Activated CD8-positive, alpha-beta T cell treated with anti-CD3 and anti-CD28 coated beads, Interleukin-2, amount 10 ng/mL, durations not matched to agents 7 days and 5 days (primary cell): ENCODE data around the gene TEDDM1. TPM values are rescaled to one million over a fixed set of nuclear protein-coding genes. Genes with fewer than 3 reads are reported as not detected.

Experiments
- ATAC-seq: fragments of 150-1000 bp; cut with Tn5 transposase; one replicate; pipeline ENCODE4 v1.10.0; 2021; ENCODE audit warnings: moderate library complexity
- CTCF ChIA-PET: fragments of 350-600 bp; sonication (Branson Sonifier 250); formaldehyde crosslinking; loops from one replicate; lab custom pipeline; 2021; ENCODE audit warnings: antibody characterized with exemption; lab: Charles Lee
- POLR2A ChIA-PET: fragments of 350-600 bp; sonication (Branson Sonifier 250); formaldehyde crosslinking; loops from one replicate; lab custom pipeline; 2021; ENCODE audit warnings: antibody characterized with exemption; lab: Charles Lee
- DNase-seq: peaks from one replicate; pipeline ENCODE4 v3.0.0-alpha.2; 2020
- H3K27ac Mint-ChIP-seq: one replicate; pipeline ENCODE4 v1.8.0; 2021; ENCODE audit warnings: mild to moderate bottlenecking, mixed read lengths
- H3K27me3 Mint-ChIP-seq: one replicate; pipeline ENCODE4 v1.8.0; 2021; ENCODE audit warnings: low read depth, mixed read lengths
- H3K36me3 Mint-ChIP-seq: one replicate; pipeline ENCODE4 v1.8.0; 2021; ENCODE audit warnings: low read depth, mixed read lengths
- H3K4me1 Mint-ChIP-seq: one replicate; pipeline ENCODE4 v1.8.0; 2021; ENCODE audit warnings: low read depth, mixed read lengths
- H3K4me3 Mint-ChIP-seq: one replicate; pipeline ENCODE4 v1.8.0; 2021; ENCODE audit warnings: mild to moderate bottlenecking, mixed read lengths
- H3K9me3 Mint-ChIP-seq: one replicate; pipeline ENCODE4 v1.8.0; 2022; ENCODE audit warnings: mixed read lengths; ENCODE audit not compliant: insufficient read depth
- total RNA-seq, 2 experiments: library from RNA; stranded (reverse); gene quantifications; one replicate each; pipeline ENCODE4 v1.2.3, GENCODE V29; 2021

TEDDM1 gene
- total RNA-seq, 2 experiments from 2014 or later = not detected

GRCh38 chr1:182430263-182431068 is 30.0 kb upstream of the TEDDM1 start:
- Mint-ChIP-seq H3K27ac (no peak overlapping the region), H3K4me1 (peaks cover 27% of the 10 kb centered on the region), H3K27me3 (peaks cover 2% of the 10 kb centered on the region), H3K4me3 (no peak overlapping the region), H3K9me3 (no peaks in the 10 kb centered on the region), H3K36me3 (no peaks in the 10 kb centered on the region)
- DNase-seq (peak; percentile 78), ATAC-seq (peak; percentile 95)
- ChIA-PET CTCF (interaction anchor here (1.0 to 1.3 kb wide), 4 partner anchors 34 to 358 kb away, joined by 3 to 4 read pairs (median 4); no protein-coding TSS in a partner anchor), POLR2A (no interaction called here)

- POLR2A ChIA-PET = no interaction called here
- H3K36me3 Mint-ChIP-seq = no peaks in the 10 kb centered on the region
- peaks cover 3% of the 10 kb centered on the region for H3K27me3 Mint-ChIP-seq
- no peak overlapping the region for H3K27ac Mint-ChIP-seq
- H3K4me1 Mint-ChIP-seq = peaks cover 27% of the 10 kb centered on the region
- H3K9me3 Mint-ChIP-seq = no peaks in the 10 kb centered on the region
- H3K4me3 Mint-ChIP-seq = no peak overlapping the region
- no peak for DNase-seq
- ATAC-seq = no peak
- CTCF ChIA-PET = interaction anchor here (0.7 to 1.4 kb wide), 3 partner anchors 32 to 359 kb away, joined by 3 to 6 read pairs (median 3); no protein-coding TSS in a partner anchor
Observed at GRCh38 chr1:182428043-182428442, 27.6 kb upstream of the TEDDM1 start.

- peaks cover 27% of the 10 kb centered on the region for H3K4me1 Mint-ChIP-seq
- CTCF ChIA-PET = no interaction called here
- no peaks in the 10 kb centered on the region for H3K9me3 Mint-ChIP-seq
- H3K4me3 Mint-ChIP-seq = no peak overlapping the region
- no peak overlapping the region for H3K27ac Mint-ChIP-seq
- H3K36me3 Mint-ChIP-seq = no peaks in the 10 kb centered on the region
- ATAC-seq (no peak), DNase-seq (no peak)
- POLR2A ChIA-PET = interaction anchor here (0.7 kb wide), 1 partner anchor 375 kb away, joined by 8 read pairs; no protein-coding TSS in a partner anchor
- H3K27me3 Mint-ChIP-seq = peaks cover 11% of the 10 kb centered on the region
Observed at GRCh38 chr1:182426442-182427430, 26.3 kb upstream of the TEDDM1 start.

DNA sequence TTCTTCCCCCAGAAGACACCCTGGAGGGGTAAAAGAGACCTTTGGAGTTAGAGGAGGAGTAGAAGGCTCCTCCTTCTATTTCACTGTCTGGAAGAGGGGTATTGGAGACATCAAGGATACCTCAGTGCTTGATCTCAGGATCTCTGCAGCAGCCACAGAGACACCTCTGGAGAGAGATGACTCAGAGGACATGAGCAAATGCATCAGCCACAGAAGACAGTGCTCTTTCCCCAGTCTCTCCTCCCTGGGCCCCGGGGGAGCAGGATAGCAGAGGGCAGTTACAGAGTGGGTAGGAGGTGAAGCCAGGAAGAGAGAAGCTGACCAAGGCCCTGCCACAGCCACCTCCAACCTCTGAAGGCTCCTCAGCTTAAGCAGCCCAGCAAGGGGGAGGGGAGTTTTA is 15.3 kb upstream of the TEDDM1 start:
- CTCF ChIA-PET = no interaction called here

GRCh38 chr1:182413969-182414368 is 13.5 kb upstream of the TEDDM1 start:
- ChIA-PET POLR2A (no interaction called here), CTCF (interaction anchor here (0.6 kb wide), 1 partner anchor 174 kb away, joined by 3 read pairs; no protein-coding TSS in a partner anchor)
- DNase-seq (no peak), ATAC-seq (no peak)
- H3K4me3 Mint-ChIP-seq = no peak overlapping the region
- peaks cover 40% of the 10 kb centered on the region for H3K27me3 Mint-ChIP-seq
- H3K9me3 Mint-ChIP-seq = no peaks in the 10 kb centered on the region
- no peaks in the 10 kb centered on the region for H3K36me3 Mint-ChIP-seq
- H3K4me1 Mint-ChIP-seq = peaks cover 5% of the 10 kb centered on the region
- H3K27ac Mint-ChIP-seq = no peak overlapping the region

More for the DNA sequence above, 15.3 kb upstream of the TEDDM1 start:
- H3K4me3 Mint-ChIP-seq = no peak overlapping the region
- no peak for DNase-seq
- peaks cover 42% of the 10 kb centered on the region for H3K27me3 Mint-ChIP-seq
- no peak overlapping the region for H3K27ac Mint-ChIP-seq
- no peaks in the 10 kb centered on the region for H3K9me3 Mint-ChIP-seq
- POLR2A ChIA-PET = no interaction called here
- ATAC-seq = no peak
- peaks cover 3% of the 10 kb centered on the region for H3K4me1 Mint-ChIP-seq
- no peaks in the 10 kb centered on the region for H3K36me3 Mint-ChIP-seq

DNA sequence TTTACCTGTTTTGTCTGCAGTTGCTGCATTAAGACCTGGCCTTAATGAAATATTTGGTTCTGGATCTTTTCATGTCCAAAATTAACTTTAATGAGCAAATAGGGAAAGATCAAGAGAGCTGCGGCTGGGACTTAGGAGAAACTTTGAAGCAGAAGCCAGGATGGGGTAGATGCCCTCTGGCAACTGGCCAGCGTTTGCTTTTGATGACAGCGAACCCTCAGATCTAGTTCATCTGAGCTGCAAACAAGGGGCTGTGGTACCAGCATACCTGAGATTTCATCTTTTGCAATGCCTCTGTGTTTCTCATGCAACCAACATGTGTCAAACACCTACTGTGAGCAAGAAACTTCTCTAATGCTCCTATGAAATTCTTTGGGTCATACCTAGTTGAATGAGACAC is 13.0 kb upstream of the TEDDM1 start:
- no peak overlapping the region for H3K4me3 Mint-ChIP-seq
- no peaks in the 10 kb centered on the region for H3K9me3 Mint-ChIP-seq
- POLR2A ChIA-PET = no interaction called here

GRCh38 chr1:182410620-182411273 is 10.3 kb upstream of the TEDDM1 start:
- H3K36me3 Mint-ChIP-seq = no peaks in the 10 kb centered on the region
- ChIA-PET CTCF (interaction anchor here (1.3 kb wide), 1 partner anchor 267 kb away, joined by 3 read pairs; no protein-coding TSS in a partner anchor), POLR2A (no interaction called here)

More for the DNA sequence above, 13.0 kb upstream of the TEDDM1 start:
- ATAC-seq = no peak
- Mint-ChIP-seq H3K27me3 (peaks cover 38% of the 10 kb centered on the region), H3K36me3 (no peaks in the 10 kb centered on the region), H3K27ac (no peak overlapping the region), H3K4me1 (peaks cover 5% of the 10 kb centered on the region)
- CTCF ChIA-PET = interaction anchor here (0.6 kb wide), 1 partner anchor 174 kb away, joined by 3 read pairs; no protein-coding TSS in a partner anchor
- DNase-seq = no peak

GRCh38 chr1:182410138-182410537 is 9.7 kb upstream of the TEDDM1 start:
- Mint-ChIP-seq H3K27ac (no peak overlapping the region), H3K36me3 (no peaks in the 10 kb centered on the region), H3K4me3 (no peak overlapping the region), H3K9me3 (no peaks in the 10 kb centered on the region), H3K27me3 (peaks cover 46% of the 10 kb centered on the region), H3K4me1 (peaks cover 2% of the 10 kb centered on the region)
- ChIA-PET POLR2A (no interaction called here), CTCF (no interaction called here)
- ATAC-seq = no peak
- DNase-seq = no peak

More at GRCh38 chr1:182410620-182411273, 10.3 kb upstream of the TEDDM1 start:
- Mint-ChIP-seq H3K4me1 (peaks cover 3% of the 10 kb centered on the region), H3K9me3 (no peaks in the 10 kb centered on the region), H3K27me3 (peaks cover 45% of the 10 kb centered on the region), H3K4me3 (no peak overlapping the region), H3K27ac (no peak overlapping the region)
- DNase-seq (no peak), ATAC-seq (no peak)

GRCh38 chr1:182408435-182409075 is 8.1 kb upstream of the TEDDM1 start:
- Mint-ChIP-seq H3K4me3 (no peak overlapping the region), H3K4me1 (peaks cover 2% of the 10 kb centered on the region), H3K36me3 (no peaks in the 10 kb centered on the region), H3K9me3 (no peaks in the 10 kb centered on the region), H3K27ac (no peak overlapping the region), H3K27me3 (peaks cover 46% of the 10 kb centered on the region)
- POLR2A ChIA-PET = no interaction called here
- CTCF ChIA-PET = interaction anchor here (2.9 kb wide), 1 partner anchor 12 kb away, joined by 18 read pairs; no protein-coding TSS in a partner anchor
- ATAC-seq = no peak
- DNase-seq = no peak

DNA sequence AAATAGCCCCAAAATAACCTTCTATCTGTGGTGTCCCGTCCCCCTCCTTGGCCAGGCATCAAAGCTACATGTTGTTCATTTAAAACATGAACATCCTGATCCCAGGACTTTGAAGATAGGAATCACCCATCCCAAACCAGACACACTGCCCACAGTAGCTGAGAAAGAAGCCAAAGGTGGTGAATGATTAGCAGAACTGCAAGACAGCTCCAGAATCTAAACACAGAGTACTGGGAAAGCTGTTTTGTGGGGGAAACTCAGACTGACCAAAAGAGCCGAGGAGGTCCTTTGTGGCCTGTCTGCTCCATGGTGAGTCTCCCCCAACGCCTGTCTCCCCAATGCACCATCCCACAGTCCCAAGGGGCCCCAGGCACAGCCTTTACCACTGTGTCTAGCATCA is 7.3 kb upstream of the TEDDM1 start:
- peaks cover 52% of the 10 kb centered on the region for H3K27me3 Mint-ChIP-seq
- peaks cover 2% of the 10 kb centered on the region for H3K4me1 Mint-ChIP-seq
- ATAC-seq (no peak), DNase-seq (no peak)
- H3K27ac Mint-ChIP-seq = no peak overlapping the region
- H3K4me3 Mint-ChIP-seq = no peak overlapping the region
- ChIA-PET CTCF (interaction anchor here (1.0 to 2.9 kb wide), 2 partner anchors 11 to 265 kb away, joined by 4 to 18 read pairs; no protein-coding TSS in a partner anchor), POLR2A (no interaction called here)
- no peaks in the 10 kb centered on the region for H3K36me3 Mint-ChIP-seq
- H3K9me3 Mint-ChIP-seq = no peaks in the 10 kb centered on the region
